ENCODE measurements around the gene H2BK1.

The H2BK1 gene

GRCh38 chr7:151192002-151192539, 18.2 kb downstream of the H2BK1 start:
- no peak for DNase-seq
- no peak overlapping the region for H3K4me3 ChIP-seq (ENCODE audit: low read depth, low read length)
- H3K27me3 ChIP-seq (replicated peaks): peaks cover 18% of the 10 kb centered on the region
- no peak for TF ChIP-seq CTCF (IDR thresholded peaks at IDR 0.05; ENCODE audit: low read depth, low read length, missing control alignments)
- in situ Hi-C loops (cut with HindIII; ENCODE audit: low pct_ligation_motif_present, low sequenced_read_pairs): no loop called here
- H3K36me3 ChIP-seq (replicated peaks): no peaks in the 10 kb centered on the region
- H3K27ac ChIP-seq: no peak overlapping the region

GRCh38 chr7:151191544-151191943, 18.7 kb downstream of the H2BK1 start:
- H3K4me3 ChIP-seq (ENCODE audit: low read depth, low read length): no peak overlapping the region
- DNase-seq: no peak
- H3K36me3 ChIP-seq (replicated peaks): no peaks in the 10 kb centered on the region
- no peak for TF ChIP-seq CTCF (IDR thresholded peaks at IDR 0.05; ENCODE audit: low read depth, low read length, missing control alignments)
- in situ Hi-C loops (cut with HindIII; ENCODE audit: low pct_ligation_motif_present, low sequenced_read_pairs): no loop called here
- peaks cover 16% of the 10 kb centered on the region for H3K27me3 ChIP-seq (replicated peaks)
- no peak overlapping the region for H3K27ac ChIP-seq

- no peak for DNase-seq
- Histone ChIP-seq H3K36me3 (replicated peaks) (no peaks in the 10 kb centered on the region), H3K27me3 (replicated peaks) (peaks cover 10% of the 10 kb centered on the region), H3K4me3 (ENCODE audit: low read depth, low read length) (no peak overlapping the region), H3K27ac (no peak overlapping the region)
- in situ Hi-C loops (cut with HindIII; ENCODE audit: low pct_ligation_motif_present, low sequenced_read_pairs): no loop called here
- TF ChIP-seq CTCF (IDR thresholded peaks at IDR 0.05; ENCODE audit: low read depth, low read length, missing control alignments): no peak
Measured at GRCh38 chr7:151189038-151189437, 21.2 kb downstream of the H2BK1 start.

- H3K27ac ChIP-seq: no peak overlapping the region
- no peak overlapping the region for H3K4me3 ChIP-seq (ENCODE audit: low read depth, low read length)
- H3K36me3 ChIP-seq (replicated peaks): no peaks in the 10 kb centered on the region
- H3K27me3 ChIP-seq (replicated peaks): peaks cover 10% of the 10 kb centered on the region
- TF ChIP-seq CTCF (IDR thresholded peaks at IDR 0.05; ENCODE audit: low read depth, low read length, missing control alignments): no peak
- DNase-seq: no peak
- in situ Hi-C loops (cut with HindIII; ENCODE audit: low pct_ligation_motif_present, low sequenced_read_pairs): no loop called here
Measured at GRCh38 chr7:151188252-151188542, 22.1 kb downstream of the H2BK1 start.

GRCh38 chr7:151187409-151188251, 22.7 kb downstream of the H2BK1 start:
- TF ChIP-seq CTCF (IDR thresholded peaks at IDR 0.05; ENCODE audit: low read depth, low read length, missing control alignments): no peak
- DNase-seq: no peak
- in situ Hi-C loops (cut with HindIII; ENCODE audit: low pct_ligation_motif_present, low sequenced_read_pairs): no loop called here
- Histone ChIP-seq H3K36me3 (replicated peaks) (no peaks in the 10 kb centered on the region), H3K27me3 (replicated peaks) (peaks cover 10% of the 10 kb centered on the region), H3K4me3 (ENCODE audit: low read depth, low read length) (no peak overlapping the region), H3K27ac (no peak overlapping the region)

Data from brain microvascular endothelial cell (primary cell).